Loucy (cell line): Measurements from ENCODE around the gene KRTAP10-10.

Source experiments
- CTCF ChIP-seq: fragments of 200-600 bp; sonication (generic); conservative IDR thresholded peaks from 2 replicates; pipeline ENCODE4 v1.5.1; 2014; ENCODE audit warnings: mild to moderate bottlenecking, antibody characterized with exemption, low read length
- EZH2phosphoT487 ChIP-seq: fragments of 200-600 bp; IDR thresholded peaks from 2 replicates; pipeline ENCODE4 v1.6.1; 2018; ENCODE audit warnings: antibody characterized with exemption, mild to moderate bottlenecking, moderate library complexity, borderline replicate concordance

DNA sequence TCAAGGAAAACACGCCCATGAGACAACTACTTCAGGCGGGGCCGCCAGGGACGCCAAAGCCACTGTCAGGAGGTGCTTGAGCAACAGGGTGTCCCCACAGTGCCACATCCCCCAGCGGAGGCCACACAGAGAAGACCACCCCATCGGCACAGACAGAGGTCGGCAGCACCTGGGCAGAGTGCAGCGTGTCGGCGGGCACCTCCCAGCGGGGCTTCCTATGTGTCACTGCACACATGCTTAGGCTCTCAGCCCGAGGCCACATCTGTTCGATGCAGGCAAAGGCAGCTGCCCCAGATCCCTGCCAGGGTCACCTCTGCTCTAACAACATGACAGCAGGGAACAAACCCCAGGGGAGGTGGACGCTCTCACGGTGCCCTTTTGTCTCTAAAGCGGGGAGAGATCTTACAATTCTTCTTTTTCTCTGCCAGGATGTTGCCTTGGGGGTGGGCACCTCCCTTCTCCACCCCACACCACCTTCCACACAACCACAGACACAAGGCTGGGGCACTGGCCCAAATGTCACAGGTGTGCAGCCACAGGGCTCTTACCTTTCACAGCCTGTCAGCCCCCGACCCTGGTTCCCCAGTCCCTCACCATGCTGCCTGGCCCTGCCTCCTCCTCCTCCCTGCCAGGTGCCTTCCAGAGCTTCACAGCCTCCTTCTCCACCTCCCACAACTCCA, 21.1 kb upstream of the KRTAP10-10 start:
- no peak for TF ChIP-seq CTCF
- TF ChIP-seq EZH2phosphoT487: no peak
